NCI-H1436 (cell line): ENCODE data around the gene ATAT1.
A peak's percentile ranks its signal among the peaks of the same experiment; 100 is the strongest.

Source experiments
- DNase-seq: peaks from one replicate; lab custom pipeline; 2025; lab: John Stamatoyannopoulos, UW

ATAT1 gene

DNA sequence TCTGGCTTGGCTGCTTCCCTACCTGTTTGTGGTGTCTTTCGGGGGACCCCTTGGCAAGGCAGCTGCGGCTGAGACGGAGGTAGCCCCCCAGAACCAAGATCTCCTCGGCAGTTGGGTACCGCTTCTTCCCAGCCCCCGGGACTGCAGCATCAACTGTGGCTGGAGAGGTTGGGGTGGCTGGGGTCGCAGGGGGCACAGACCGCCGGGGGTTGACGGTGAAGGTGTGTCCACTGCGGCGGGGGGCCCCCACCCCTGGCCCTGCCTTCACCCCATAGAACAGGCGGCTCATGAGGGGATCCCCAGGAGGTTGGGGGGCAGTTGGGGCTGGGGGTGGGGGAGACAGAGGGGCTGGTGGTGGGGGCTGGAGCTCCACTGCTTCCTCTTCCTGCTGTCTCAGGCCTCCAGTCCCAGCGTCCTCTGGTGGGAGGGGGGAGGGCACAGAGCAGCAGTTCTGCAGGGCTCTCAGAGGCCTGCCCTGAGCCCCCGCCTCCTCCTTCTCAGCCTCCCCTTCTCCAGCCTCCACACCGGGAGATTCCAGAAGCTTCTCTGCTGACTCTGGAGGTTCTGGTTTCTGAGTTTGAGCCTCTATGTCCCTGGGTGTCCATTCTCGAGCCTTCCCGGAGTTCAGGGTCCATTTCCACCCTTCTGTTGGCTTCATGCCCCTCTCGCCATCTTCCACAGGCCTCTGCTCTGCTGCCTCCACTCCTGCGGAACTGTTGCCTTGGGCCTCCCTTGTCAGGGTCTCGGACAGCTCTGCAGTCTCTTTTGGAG, 57.9 kb downstream of the ATAT1 start:
- DNase-seq = no peak

DNA sequence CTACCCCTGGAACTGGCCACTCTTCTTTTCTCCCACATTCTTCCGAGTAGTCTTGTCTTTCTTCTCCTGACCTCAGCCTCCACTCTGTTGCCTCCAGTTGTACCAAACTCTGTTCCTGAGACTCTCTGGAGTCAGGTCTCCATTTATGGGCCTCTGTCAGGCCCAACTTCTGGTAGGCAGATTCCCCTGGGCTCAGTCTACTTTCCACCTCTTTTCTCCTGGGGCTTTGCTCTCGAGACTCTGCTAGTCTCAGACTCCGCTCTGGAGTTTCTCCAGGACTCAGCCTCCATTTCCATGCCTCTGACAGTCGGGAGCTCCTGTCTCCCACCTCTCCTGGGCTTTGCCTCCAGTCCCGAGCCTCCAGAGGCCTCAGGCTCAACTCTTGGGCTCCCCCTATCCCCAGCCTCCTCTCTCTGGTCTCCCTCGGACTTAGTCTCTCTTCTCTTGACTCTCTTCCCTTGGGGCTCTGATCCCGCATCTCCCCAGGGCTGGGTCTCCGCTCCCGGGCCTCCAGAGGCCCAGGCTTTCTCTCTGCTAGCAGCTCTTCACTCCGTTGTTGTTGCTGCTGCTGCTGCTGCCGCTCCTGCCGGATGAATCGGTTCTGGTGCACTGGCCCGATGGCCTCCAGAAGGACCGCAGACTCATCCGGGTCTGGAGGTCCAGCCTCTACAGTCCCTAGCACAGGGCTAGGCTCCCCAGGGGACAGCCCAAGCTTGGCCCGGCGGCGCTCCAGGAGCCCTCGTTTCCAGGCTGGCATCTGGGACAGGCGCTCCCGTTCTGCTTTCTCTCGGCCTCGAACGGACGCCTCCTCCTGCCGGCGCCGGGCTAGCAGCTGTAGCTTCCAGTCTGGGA, 58.7 kb downstream of the ATAT1 start:
- DNase-seq = no peak

DNA sequence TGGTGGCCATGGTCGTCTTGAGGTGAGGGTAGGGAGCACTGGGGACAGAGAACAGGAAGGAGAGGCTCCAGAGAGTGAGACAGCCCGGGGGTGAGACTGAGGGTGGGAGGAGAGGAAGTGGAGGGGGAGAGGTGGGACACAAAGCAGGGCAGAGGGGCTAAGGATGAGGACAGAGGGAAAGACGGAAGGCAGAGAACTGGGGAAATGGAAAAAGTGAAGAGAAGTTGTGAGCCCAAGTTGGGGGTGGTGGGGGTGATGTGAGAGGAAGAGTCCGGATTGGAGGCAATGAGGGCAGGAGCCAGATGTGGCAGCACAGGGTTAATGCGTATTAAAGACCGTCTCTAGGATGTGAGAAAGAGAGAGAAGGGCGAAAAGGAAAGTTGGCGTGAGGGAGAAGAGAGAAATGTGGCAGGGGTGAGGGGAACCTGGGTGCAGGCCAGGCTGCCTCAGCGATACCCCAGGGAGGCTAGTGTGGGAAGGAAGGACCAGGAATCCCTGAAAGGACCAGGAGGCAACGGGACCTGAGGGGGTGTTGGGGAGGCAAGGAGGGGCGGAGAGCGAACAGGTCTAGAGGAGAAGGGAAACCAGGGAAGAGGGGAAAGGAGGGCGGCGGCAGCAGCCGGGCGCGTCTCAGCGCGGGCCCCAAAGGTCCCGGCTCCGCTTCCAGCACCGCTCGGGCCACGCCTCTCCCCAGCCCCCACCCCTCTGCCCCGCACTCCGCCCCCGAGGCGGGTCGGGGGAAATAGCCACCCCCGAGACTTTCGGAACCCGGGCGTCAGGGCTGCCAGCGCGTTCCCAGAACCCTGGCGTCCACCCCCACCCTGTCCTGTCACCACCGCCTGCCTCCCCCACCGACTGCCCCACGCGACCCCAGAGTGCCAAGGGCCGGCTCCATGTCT, 59.6 kb downstream of the ATAT1 start, which contains the start of gene PPP1R18:
Gene PPP1R18, minus strand, starts transcription at position 637 of the 899 bp plus-strand sequence. Its CDS starts 627 bp downstream, at position 10.
- peak; percentile 47 for DNase-seq

DNA sequence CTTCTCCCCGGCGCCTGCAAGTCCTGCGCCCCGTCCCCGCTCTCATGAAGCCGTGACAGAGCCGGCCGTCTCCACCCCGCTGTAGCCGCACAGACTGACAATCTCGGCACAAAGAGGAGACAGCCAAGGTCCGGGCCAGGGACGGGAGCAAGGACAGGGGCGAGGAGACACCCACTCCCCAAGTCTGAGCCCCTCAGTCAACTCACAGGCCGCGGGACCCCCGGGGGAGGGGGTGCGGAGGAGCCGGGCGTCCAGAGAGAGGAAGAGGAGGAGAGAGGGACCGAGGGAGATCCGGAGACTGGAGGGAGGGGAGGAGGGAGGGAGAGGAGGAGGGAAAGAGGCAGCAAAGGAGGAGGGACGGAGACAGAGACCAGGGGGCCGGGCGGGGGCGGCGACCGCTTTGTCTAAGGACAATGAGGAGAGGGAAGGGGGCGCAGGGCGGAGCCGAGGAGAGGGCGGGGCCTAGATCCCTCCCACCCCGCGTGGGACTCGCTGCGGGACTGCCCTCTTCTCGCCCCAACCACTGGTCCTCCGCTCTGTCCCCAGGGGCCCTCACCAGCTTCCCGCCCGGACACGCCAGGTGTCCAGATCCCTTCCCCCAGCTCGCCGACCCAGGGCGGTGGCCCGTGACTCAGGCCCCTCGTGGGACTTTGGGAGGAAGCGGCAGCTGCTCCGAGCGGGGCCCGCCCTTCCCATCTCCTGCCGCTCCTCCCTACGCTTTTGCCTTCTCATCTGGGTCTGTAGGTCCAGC, 60.4 kb downstream of the ATAT1 start:
- DNase-seq = peak; percentile 99

DNA sequence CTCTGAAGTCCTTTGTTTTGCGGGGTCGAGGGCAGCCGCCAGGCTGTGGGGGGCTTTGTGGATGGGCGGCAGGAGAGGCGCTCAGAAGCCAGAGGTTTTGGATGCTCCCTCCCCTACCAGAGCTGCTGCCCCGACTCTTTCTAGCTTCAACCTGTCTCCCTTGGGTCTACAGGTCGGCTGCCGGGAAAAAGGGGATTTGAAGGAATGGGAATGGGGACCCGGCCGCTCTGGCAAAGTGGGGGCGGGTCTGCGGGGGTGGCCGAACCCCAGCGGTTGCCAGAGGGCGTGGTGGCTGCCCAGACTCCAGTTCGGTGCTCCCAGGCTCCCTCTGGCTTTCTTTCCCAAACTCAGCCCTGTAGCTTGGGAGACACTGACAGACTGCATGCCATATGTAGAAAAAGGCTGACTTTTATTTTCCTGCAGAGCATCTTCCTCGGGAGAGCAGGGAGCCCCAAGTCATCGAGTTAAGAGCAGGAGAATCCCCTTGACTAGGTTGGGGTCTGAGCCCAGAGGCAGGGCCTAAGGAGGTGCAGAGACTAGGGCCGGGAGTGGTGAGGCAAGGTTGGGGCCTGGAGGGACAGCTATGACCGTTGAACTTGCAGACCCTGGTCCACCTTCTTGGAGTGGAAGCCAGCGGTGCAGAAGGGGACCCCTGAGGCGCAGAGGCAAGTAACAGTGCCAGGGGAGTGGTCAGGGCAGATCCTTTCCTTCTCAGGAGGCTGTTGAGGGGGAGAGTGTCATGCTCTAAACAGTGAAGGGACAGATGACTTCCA, 61.2 kb downstream of the ATAT1 start:
- DNase-seq = no peak

DNA sequence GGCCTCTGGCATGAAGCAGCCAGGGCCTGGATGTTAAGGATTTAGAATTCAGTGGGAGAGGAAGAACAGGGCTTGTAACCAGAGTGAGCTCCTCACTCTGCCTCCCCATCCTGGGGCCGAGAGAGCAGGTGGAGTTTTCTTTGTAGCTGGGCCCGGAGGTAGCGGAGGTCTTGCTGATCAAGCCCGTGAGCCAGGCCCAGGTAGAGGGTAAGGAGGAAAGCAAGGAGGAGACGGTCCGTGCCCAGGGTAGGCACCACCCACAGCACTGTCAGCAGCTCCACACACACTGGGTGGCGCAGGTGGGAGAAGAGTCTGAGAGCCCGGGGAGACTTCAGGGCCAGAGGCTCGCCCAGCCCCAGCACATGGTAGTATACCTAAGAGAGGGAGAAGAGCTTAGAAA, 61.9 kb downstream of the ATAT1 start:
- no peak for DNase-seq

DNA sequence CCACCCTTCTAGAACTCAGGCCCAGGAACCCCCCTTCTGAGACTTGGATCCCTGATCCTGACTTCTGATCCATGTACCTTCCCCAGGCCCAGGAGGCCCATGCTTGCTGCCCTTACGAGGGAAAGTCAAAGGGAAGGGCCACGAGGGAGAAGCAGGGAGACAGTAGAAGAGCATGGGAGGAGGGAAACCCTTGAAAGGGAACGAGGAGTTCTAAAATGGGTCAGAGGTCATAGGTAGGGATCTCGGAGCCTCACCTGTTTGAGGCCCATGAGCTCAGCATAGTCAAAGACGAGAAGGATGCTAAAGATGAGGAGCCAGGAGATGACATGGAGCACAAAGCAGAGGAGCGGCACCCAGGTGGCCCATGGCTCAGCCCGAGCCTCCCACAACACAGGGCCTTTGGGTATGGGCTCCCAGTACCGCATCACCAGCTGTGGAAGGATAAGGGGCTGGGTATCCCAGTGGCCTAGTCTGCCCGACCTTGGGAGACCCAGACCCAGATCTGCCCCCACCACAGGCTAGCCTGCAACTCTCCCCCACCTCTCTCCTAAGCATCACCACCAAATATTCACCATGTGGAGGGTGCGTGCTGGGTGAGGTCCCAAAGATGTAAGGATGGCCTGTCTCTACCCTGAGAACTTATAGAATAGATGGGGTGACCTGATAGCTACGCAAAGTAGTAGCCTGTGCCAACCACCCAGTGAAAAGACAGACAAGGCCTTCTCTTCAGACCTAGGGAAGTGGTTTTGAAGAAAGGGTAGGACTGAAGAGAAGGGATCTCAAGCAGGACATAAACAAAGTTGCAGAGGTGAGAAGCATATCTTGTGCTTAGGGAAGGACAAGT, 62.6 kb downstream of the ATAT1 start:
- no peak for DNase-seq

DNA sequence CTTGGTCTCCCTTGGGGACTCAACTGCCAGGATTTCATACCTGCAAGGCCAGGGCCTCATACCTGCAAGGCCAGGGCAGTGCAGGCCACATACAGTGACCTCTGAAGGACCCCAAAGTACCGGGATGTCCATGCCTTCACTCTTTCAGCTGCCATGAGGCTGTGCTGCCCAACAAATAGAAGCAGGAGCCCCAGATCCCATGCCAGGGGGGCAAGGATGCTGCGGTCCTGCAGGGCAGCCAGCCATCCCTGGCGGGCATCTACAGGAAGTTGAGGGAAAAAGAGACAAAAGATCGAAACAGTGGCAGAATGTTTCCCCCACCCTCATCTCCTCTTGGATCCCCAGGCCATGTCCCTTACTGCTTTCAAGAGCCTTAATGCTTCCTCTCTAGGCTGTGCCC, 63.3 kb downstream of the ATAT1 start:
- DNase-seq = no peak

DNA sequence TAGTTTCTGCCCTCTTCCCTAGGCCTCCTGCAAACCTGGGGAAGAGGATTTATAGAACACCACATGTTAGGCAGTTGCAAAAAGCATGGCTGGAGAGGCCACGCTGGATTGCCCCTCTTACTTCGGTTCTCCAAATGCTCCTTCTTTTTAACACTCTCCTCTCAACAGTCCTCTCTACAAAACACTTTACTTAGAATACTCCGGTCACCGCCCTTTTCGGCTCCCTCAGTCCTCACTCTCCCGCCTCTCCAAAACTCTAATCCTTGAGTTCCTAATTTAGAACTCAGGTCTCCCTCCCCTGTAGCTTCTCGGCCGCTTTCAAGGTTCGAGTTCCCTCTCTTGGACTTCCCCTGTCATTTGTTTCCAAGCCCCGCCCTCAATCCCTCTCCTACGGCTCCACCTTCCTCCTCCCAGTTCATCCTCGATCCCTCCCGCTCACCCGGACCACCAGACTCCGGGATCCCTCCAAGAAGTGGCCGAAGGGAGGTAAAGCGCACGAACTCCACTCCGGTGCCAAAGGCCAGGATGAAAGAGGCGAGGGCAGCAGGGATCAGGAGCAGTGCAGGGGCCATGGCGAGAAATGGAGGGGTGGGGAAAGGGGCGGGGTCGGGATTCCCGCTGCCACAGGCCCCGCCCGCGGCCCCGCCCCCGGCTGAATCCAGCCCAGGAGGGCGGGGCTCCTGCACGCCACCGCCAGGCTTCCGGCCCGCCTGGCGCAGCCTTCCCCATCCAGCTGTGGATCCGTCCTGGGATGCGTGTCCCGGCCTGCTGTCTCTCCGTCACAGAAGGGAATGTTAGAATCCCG, 63.9 kb downstream of the ATAT1 start, which contains the start of gene NRM:
Gene NRM, minus strand, starts transcription at position 582 of the 805 bp plus-strand sequence. Its CDS starts 10 bp downstream, at position 572.
- DNase-seq = peak; percentile 82

DNA sequence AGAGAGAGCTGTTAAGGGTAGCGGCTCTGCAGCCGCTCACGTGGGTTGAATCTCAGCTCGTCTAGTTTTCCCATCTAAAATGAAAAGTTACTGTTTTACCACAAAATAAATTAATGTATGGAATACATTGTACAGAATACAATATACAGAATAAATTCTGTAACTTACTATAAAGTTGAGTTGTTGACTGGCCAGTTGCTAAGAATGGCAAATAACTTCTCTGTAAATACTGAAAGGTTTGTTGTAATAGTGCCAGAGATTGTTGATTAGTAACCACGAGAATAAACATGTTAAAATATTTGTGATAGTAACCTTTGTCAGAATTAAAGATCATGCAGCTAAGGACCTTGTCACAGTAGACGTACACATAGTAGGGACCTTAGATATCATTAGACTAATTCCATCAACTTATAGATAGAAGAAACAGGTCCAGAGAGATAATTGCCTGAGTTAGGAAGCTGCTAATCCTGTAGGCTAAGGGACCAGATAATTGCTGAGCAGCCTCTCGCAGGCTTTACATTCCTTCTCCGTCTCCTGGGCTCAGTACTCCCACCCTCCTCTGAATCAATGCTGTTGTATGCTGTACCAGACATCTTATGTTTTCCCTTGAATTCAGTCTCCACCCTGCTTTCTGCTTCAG, 64.7 kb downstream of the ATAT1 start:
- DNase-seq = no peak
